A549 (cell line): ENCODE measurements around the gene EPS8L2. TPM values are rescaled to one million over a fixed set of nuclear protein-coding genes. Genes with fewer than 3 reads are reported as not detected.

ENCODE experiments used
- ATAC-seq, 2 experiments: fragments of 200-7000 bp in 1 of 2; fragments of >200 bp in 1 of 2; cut with Nextera tagmentation in 1 of 2; cut with Tn5 transposase in 1 of 2; 3 replicates each; pipeline versions ENCODE4 v1.8.0 to v1.9.1; 2018 to 2020; ENCODE audit warnings: mild to moderate bottlenecking in 1 of 2, moderate library complexity in 1 of 2
- CTCF ChIA-PET: fragments of 300-600 bp; sonication (Branson Sonifier 250); formaldehyde crosslinking; extraction: SDS; loops from one replicate; lab custom pipeline; 2021; ENCODE audit warnings: antibody characterized with exemption, inconsistent platforms; lab: Yijun Ruan, JAX
- POLR2A ChIA-PET: fragments of 350-600 bp; formaldehyde crosslinking; extraction: SDS; loops from one replicate; lab custom pipeline; 2021; ENCODE audit warnings: antibody characterized with exemption, inconsistent platforms; lab: Yijun Ruan, JAX
- DNase-seq, 2 experiments: peaks; one replicate each; pipeline versions ENCODE4 v3.0.0 to v3.0.0-alpha.2; 2011 to 2016; ENCODE audit warnings: low read depth in 1 of 2, low spot score in 1 of 2
- FAIRE-seq: peaks from 2 replicates; lab custom pipeline; 2011; peaks lifted over from hg19 to GRCh38; lab: Jason Lieb, UNC
- H3K27ac ChIP-seq, 2 experiments: fragments of >200 bp; sonication (Bioruptor Twin); formaldehyde crosslinking; 3 replicates each; pipeline ENCODE4 v1.5.1; 2016 to 2017
- H3K4me1 ChIP-seq: fragments of >200 bp; sonication (Bioruptor Twin); formaldehyde crosslinking; 3 replicates; pipeline ENCODE4 v1.6.1; 2016
- H3K4me2 ChIP-seq: fragments of >200 bp; sonication (Bioruptor Twin); formaldehyde crosslinking; 3 replicates; pipeline ENCODE4 v1.6.1; 2016
- H3K4me3 ChIP-seq: fragments of >200 bp; sonication (Bioruptor Twin); formaldehyde crosslinking; 3 replicates; pipeline ENCODE4 v1.5.1; 2016
- H3K9me3 ChIP-seq: fragments of >200 bp; sonication (Bioruptor Twin); formaldehyde crosslinking; 3 replicates; pipeline ENCODE4 v1.6.1; 2016
- CBX2 ChIP-seq: fragments of 200-600 bp; sonication (generic); IDR thresholded peaks from 2 replicates; pipeline ENCODE4 v1.6.1; 2016; ENCODE audit warnings: low read depth, mild to moderate bottlenecking, borderline replicate concordance
- CHD2 ChIP-seq: fragments of 150-350 bp; IDR thresholded peaks from 2 replicates; pipeline ENCODE4 v1.6.1; 2014; ENCODE audit warnings: low read length; ENCODE audit not compliant: partially characterized antibody
- ELK1 ChIP-seq: fragments of 150-350 bp; IDR thresholded peaks from 2 replicates; pipeline ENCODE4 v1.6.1; 2014; ENCODE audit warnings: low read depth, mild to moderate bottlenecking, low read length
- FOSB ChIP-seq: fragments of 250-450 bp; sonication (Bioruptor Pico); IDR thresholded peaks from 2 replicates; pipeline ENCODE4 v1.5.0; 2020; ENCODE audit warnings: mild to moderate bottlenecking, moderate library complexity
- FOXS1 ChIP-seq: fragments of 250-450 bp; sonication (Bioruptor Pico); IDR thresholded peaks from 2 replicates; pipeline ENCODE4 v1.5.0; 2020; ENCODE audit warnings: mild to moderate bottlenecking, moderate library complexity
- HOXB5 ChIP-seq: fragments of 250-450 bp; sonication (Bioruptor Pico); IDR thresholded peaks from 2 replicates; pipeline ENCODE4 v1.5.0; 2020; ENCODE audit warnings: mild to moderate bottlenecking, moderate library complexity
- JUNB ChIP-seq: fragments of >200 bp; sonication (Bioruptor Twin); formaldehyde crosslinking; IDR thresholded peaks from 2 replicates; pipeline ENCODE4 v1.6.1; 2016
- KDM1A ChIP-seq: fragments of 200-600 bp; sonication (generic); IDR thresholded peaks from 2 replicates; pipeline ENCODE4 v1.6.1; 2016; ENCODE audit warnings: low read depth, mild to moderate bottlenecking
- KDM5A ChIP-seq: fragments of 200-600 bp; sonication (generic); IDR thresholded peaks from 2 replicates; pipeline ENCODE4 v1.6.1; 2016; ENCODE audit warnings: antibody characterized with exemption, mild to moderate bottlenecking
- MAX ChIP-seq: IDR thresholded peaks from 2 replicates; pipeline ENCODE4 v1.6.1; 2012
- MAZ ChIP-seq: fragments of 150-350 bp; IDR thresholded peaks from 2 replicates; pipeline ENCODE4 v1.6.1; 2014; ENCODE audit warnings: antibody characterized with exemption, low read depth, low read length, borderline replicate concordance
- MYC ChIP-seq: IDR thresholded peaks from 2 replicates; pipeline ENCODE4 v1.6.1; 2012; ENCODE audit warnings: mild to moderate bottlenecking, inconsistent platforms, low read length, improper control_type of control experiment, borderline replicate concordance
- NFE2L2 ChIP-seq: fragments of 150-350 bp; conservative IDR thresholded peaks from 2 replicates; pipeline ENCODE4 v1.6.1; 2014; ENCODE audit warnings: low read length
- NPAS2 ChIP-seq: fragments of 250-450 bp; sonication (Bioruptor Pico); IDR thresholded peaks from 2 replicates; pipeline ENCODE4 v1.8.0; 2022; ENCODE audit warnings: mild to moderate bottlenecking, moderate library complexity, borderline replicate concordance
- POLR2A ChIP-seq: IDR thresholded peaks from 2 replicates; pipeline ENCODE4 v1.6.1; 2012; ENCODE audit warnings: mild to moderate bottlenecking, low read length
- RAD21 ChIP-seq, 2 experiments: fragments of >200 bp in 1 of 2; sonication (Bioruptor Twin) in 1 of 2; formaldehyde crosslinking in 1 of 2; IDR thresholded peaks in 1 of 2; conservative IDR thresholded peaks in 1 of 2; 2 replicates in 1 of 2; 3 replicates in 1 of 2; pipeline ENCODE4 v1.6.1; 2012 to 2018; ENCODE audit warnings: inconsistent platforms in 1 of 2
- RARB ChIP-seq: fragments of 250-450 bp; sonication (Bioruptor Pico); IDR thresholded peaks from 2 replicates; pipeline ENCODE4 v1.8.0; 2021; ENCODE audit warnings: mild to moderate bottlenecking, moderate library complexity
- REST ChIP-seq: fragments of 200-600 bp; sonication (generic); IDR thresholded peaks from 2 replicates; pipeline ENCODE4 v1.6.1; 2016; ENCODE audit warnings: antibody characterized with exemption, mild to moderate bottlenecking, moderate library complexity
- RNF2 ChIP-seq: fragments of 200-600 bp; sonication (generic); IDR thresholded peaks from 2 replicates; pipeline ENCODE4 v1.6.1; 2016; ENCODE audit warnings: low read depth, mild to moderate bottlenecking, antibody characterized with exemption, moderate library complexity, borderline replicate concordance
- SMC3 ChIP-seq: fragments of >200 bp; sonication (Bioruptor Twin); formaldehyde crosslinking; IDR thresholded peaks from 3 replicates; pipeline ENCODE4 v1.6.1; 2018; ENCODE audit warnings: inconsistent platforms
- SREBF2 ChIP-seq: fragments of 450-650 bp; IDR thresholded peaks from 2 replicates; pipeline ENCODE4 v1.6.1; 2014; ENCODE audit warnings: mild to moderate bottlenecking, moderate library complexity
- TFCP2L1 ChIP-seq: fragments of 250-450 bp; sonication (Bioruptor Pico); IDR thresholded peaks from 2 replicates; pipeline ENCODE4 v1.5.0; 2021; ENCODE audit warnings: mild to moderate bottlenecking
- ZC3H11A ChIP-seq: fragments of 450-650 bp; IDR thresholded peaks from 2 replicates; pipeline ENCODE4 v1.6.1; 2014; ENCODE audit warnings: antibody characterized with exemption, mild to moderate bottlenecking
- ZSCAN20 ChIP-seq: fragments of 250-450 bp; sonication (Bioruptor Pico); IDR thresholded peaks from 2 replicates; pipeline ENCODE4 v1.8.0; 2022; ENCODE audit warnings: mild to moderate bottlenecking, moderate library complexity
- WGBS: methylation state at CpG from one replicate; pipeline ENCODE4 v1.1.6; 2017; ENCODE audit errors: missing lambda C conversion rate; 5-methylcytosine and 5-hydroxymethylcytosine counted together
- polyA plus RNA-seq, 4 experiments: library from polyadenylated mRNA; depleted of rRNA in 3 of 4; stranded (reverse); fragments of >200 nt; fragmentation: RNase III in 1 of 4; extraction: RNeasy Plus Mini Kit Qiagen cat#74134 plus additional on column Dnase treatment in 1 of 4; gene quantifications; 2 replicates in 3 of 4; 3 replicates in 1 of 4; pipeline ENCODE4 v1.2.3, GENCODE V29; 2011 to 2017
- TF ChIP-seq, protein P1 (sequence below): fragments of >200 bp; sonication (Bioruptor Twin); formaldehyde crosslinking; IDR thresholded peaks from 3 replicates; pipeline ENCODE4 v1.6.1; 2016

Gene EPS8L2
- polyA plus RNA-seq, 2 of the 4 experiments (the other 2 are of a cell fraction): 60.7 to 154 TPM

- no peak for TF ChIP-seq KDM5A
- TF ChIP-seq CBX2: no peak
- no peak for TF ChIP-seq MAZ
- no peak for TF ChIP-seq FOXS1 (CRISPR knock-in tag)
- no peak for TF ChIP-seq POLR2A
Measured at GRCh38 chr11:698493-699115, 7.4 kb upstream of the EPS8L2 start (continued).

GRCh38 chr11:699116-699508 is 6.9 kb upstream of the EPS8L2 start:
- ChIA-PET CTCF (interaction anchor here (2.5 to 26.0 kb wide), 2 partner anchors 26 to 67 kb away, joined by 7 to 599 read pairs; no protein-coding TSS in a partner anchor), POLR2A (no interaction called here)
- no peak overlapping the region for H3K4me2 ChIP-seq
- TF ChIP-seq HOXB5 (CRISPR knock-in tag) (no peak), TFCP2L1 (CRISPR knock-in tag) (no peak), CHD2 (no peak), REST (no peak), NFE2L2 (no peak), FOSB (CRISPR knock-in tag) (no peak)
- ATAC-seq (no peak), FAIRE-seq (no peak), DNase-seq (no peak)
- peaks cover 40% of the 10 kb centered on the region for H3K4me1 ChIP-seq
- no peak overlapping the region for H3K27ac ChIP-seq
- no peaks in the 10 kb centered on the region for H3K9me3 ChIP-seq
- no peak overlapping the region for H3K4me3 ChIP-seq
- 91% methylated on average over 7 of the region's 7 CpGs for WGBS

DNA sequence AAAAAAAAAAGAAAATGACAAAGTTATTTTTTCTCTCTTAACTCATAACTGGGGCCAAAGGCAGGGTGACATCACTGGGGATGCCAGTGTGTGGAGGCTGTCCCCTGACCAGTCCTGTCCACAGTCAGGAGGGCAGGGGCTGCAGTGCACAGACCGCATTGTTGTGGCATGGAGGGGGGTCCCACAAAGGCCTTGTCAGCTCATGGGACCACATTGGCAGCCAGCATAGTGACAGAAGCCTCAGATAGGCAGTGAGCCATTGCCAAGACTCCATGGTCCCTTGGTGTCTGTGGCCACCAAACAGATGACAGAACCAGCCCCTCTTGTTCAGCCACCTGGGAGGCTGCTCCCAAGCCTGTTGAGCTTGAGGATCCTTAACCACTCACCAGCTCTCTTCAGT is 6.3 kb upstream of the EPS8L2 start:
- ATAC-seq (no peak), FAIRE-seq (no peak), DNase-seq (no peak)
- no peaks in the 10 kb centered on the region for H3K9me3 ChIP-seq
- H3K4me2 ChIP-seq: no peak overlapping the region
- CTCF ChIA-PET: interaction anchor here (1.0 to 26.0 kb wide), 2 partner anchors 25 to 55 kb away, joined by 3 to 599 read pairs; no protein-coding TSS in a partner anchor
- 92% methylated on average over 1 of the region's 1 CpG for WGBS
- POLR2A ChIA-PET: no interaction called here
- H3K4me3 ChIP-seq: no peak overlapping the region
- TF ChIP-seq ELK1 (no peak), ZC3H11A (no peak), SMC3 (no peak), RARB (CRISPR knock-in tag) (no peak), NPAS2 (CRISPR knock-in tag) (no peak), RNF2 (no peak), KDM1A (no peak), MYC (no peak), JUNB (no peak), MAX (no peak), SREBF2 (no peak), FOXS1 (CRISPR knock-in tag) (no peak), RAD21 (conservative IDR thresholded peaks at IDR 0.05 in 1 of 2, IDR thresholded peaks at IDR 0.05 in 1 of 2) (no peak), ZSCAN20 (CRISPR knock-in tag) (no peak)
- TF ChIP-seq, protein P1, sequence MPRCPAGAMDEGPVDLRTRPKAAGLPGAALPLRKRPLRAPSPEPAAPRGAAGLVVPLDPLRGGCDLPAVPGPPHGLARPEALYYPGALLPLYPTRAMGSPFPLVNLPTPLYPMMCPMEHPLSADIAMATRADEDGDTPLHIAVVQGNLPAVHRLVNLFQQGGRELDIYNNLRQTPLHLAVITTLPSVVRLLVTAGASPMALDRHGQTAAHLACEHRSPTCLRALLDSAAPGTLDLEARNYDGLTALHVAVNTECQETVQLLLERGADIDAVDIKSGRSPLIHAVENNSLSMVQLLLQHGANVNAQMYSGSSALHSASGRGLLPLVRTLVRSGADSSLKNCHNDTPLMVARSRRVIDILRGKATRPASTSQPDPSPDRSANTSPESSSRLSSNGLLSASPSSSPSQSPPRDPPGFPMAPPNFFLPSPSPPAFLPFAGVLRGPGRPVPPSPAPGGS: no peak
- peaks cover 43% of the 10 kb centered on the region for H3K4me1 ChIP-seq
- no peak overlapping the region for H3K27ac ChIP-seq
